ENCODE measurements around the gene COL19A1.

- TF ChIP-seq CTCF (IDR thresholded peaks at IDR 0.05) (no peak), POLR2A (IDR thresholded peaks at IDR 0.05) (no peak)
These were observed 91.7 kb downstream of the COL19A1 start for GRCh38 chr6:69957985-69958559.
